Skin of body (tissue), 2 donors: ENCODE data around the gene PRKN. TPM values are rescaled to one million over a fixed set of nuclear protein-coding genes. Genes with fewer than 3 reads are reported as not detected.

Source experiments
- DNase-seq: peaks from one replicate; lab custom pipeline; 2025; lab: John Stamatoyannopoulos, UW
- total RNA-seq: library from RNA; depleted of rRNA; stranded (reverse); fragments of >200 nt; gene quantifications from one replicate; pipeline ENCODE4 v1.2.3, GENCODE V29; 2014

The PRKN gene
- total RNA-seq, 1 donor from 2014 or later = 5.2 TPM

DNA sequence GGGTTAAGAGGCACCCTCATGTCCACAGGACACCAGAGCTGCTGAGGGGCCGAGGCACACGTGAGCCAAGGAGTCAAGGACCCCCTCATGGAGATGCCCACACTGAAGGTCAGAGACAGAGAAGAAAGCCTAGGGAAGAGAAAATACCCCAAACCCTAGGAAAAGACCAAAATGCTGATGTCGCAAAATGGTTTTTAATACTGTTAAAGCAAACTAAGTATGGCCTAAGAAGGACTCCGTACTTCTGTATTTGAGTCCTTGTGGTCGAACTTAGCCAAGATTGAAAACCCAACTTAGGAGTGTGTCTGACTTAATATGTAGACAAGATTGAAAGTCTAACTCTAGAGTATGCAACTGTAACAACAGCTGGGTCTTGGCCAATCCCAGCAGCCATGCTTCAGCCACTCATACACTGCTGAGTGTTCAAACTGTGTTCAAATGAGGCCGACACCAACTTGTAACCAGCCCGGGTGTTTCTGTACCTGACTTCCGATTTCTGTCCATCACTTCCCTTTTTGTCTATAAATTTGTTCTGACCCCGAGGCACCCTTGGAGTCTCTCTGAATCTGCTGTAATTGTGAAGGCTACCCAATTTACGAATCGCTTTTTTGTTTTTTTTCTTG, 1361.2 kb downstream of the PRKN start:
- DNase-seq = no peak

DNA sequence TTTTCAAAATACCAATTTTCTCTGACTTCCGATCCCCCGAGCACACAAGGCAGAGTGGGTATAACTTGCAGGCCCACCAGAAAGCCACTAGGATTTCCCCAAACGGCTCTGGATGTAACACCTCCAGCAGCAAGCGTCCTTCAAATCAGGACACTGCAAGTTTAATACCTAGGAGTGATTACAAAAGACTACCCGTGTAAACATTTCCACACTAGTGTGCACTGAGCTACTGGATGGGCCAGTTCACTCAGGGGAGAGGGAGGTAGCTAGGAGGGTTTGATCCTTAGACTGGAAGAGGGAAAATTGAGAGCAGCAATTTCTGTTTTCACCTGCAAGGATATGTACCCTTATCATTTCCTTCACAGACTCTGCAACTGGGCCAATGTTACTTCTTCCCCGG, 1361.9 kb downstream of the PRKN start:
- DNase-seq = no peak

DNA sequence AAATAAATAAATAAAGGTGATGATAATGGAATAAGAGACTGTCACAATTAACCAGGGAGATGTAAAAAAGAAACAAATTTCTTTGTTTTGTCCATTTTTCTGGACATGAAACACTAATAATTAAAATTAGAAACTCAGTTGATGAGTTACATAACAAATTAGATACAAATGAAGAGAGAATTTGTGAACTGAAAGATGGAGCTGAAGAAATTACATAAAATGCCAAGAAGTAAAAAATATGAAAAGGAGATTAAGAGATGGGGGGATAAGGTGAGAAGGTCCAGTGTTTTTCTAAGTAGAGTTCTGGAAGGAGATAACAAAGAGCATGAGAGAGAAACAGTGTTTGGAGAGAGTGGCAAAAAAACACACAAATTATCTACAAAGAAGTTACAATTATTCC, 1364.3 kb downstream of the PRKN start:
- no peak for DNase-seq

DNA sequence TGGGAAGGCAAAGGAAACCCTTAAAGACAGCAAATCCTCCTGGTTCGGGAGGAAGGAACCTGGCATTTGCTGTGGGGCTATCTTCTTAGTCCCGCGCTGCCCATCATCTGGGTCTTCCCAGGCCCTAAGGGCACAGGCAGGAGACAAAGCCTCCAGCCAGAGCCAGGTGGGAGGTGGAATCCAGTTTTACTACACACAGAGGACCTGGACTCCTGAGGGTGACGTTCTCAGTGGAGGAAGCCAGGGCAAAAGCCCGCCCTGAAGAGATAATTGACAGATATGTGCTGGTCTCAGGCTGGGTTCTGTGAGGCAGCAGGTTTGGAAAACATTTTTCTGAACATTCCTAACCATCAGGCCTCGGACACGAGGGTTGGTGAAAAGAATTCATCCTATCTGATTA, 1365.3 kb downstream of the PRKN start:
- no peak for DNase-seq

DNA sequence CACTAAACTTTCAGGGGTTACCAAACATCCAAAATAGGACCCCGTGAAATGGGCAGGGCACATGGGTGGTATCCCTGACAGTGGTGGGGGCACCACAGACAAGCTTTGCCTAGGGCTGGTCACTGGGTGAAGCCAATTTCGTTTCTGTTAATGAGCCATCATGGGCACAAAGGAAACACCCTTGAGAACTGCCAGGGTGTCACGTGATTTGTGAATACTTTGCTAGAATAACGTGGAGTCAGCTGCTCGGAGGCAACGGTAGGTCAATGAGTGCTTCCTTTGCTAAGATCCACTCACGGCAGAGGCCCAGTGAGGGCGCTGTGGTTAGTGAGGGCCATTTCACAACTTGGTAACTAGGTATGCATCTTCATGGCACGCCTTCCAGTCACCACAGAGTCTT, 1366.0 kb downstream of the PRKN start:
- DNase-seq = no peak

DNA sequence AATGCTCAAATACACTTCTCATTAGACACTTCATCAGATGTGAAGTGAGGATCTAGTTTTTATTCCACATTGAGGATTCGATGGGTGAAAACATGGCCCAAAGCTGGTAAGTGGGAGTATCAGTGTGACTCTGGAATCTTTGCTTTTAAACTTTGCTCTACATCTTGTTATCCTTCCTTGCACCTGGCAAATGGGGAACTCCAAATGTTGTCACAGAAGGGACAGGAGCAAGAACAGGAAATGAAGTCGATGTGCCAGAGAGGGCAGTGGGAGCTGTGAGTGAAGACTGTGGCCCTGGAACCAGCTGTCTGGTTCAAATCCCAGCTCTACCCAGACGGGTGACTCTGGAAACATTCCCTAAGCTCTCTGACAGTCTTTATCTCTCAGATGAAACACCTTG, 1367.0 kb downstream of the PRKN start:
- no peak for DNase-seq

DNA sequence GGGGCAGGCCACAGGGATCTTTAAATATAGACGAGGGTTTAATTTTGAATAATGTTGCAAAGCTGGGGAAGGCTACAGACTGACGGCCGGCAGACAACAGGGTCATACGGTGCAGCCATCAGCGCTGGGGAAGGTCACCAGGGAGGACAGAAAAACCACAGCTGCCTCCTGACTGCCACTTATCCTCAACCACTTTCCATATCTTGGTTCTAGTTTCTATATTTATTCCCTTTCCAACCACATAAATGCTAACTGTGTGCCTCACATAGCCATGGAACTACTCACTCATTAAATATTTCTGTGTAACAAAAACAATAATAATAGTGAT, 1368.0 kb downstream of the PRKN start:
- no peak for DNase-seq

DNA sequence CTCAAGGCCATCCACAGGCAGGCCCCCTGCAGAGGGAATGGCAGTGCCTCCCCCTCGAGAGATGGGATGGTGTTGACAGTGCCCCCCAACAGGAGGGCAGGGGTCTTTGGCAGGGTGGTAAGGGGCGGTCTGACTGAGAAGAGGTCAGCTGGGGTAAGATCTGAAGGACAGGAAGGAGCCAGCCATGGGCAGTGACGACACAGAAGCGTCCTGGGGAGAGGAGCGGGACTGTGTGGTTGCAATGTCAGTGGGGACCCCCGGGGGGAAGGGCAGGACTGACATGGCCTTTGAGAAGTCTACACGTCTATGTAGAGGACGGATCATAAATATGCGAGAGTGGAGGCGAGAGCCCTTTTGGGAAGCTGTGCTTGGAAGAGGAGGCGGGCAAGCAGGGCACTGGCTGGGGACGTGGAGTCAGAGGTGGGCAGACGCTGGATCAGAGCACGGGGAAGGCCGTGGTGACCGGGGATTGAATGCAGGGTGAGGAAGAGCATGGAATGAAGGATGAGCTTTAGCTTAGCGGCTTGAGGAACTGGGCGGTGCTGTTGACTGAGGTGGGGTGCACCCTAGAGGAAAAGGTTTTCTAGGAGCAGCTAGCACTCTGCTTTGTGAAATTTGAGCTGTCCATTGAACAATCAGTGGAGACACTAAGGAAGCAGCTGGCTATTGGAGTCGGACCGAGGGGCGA, 1371.3 kb downstream of the PRKN start:
- DNase-seq = no peak

DNA sequence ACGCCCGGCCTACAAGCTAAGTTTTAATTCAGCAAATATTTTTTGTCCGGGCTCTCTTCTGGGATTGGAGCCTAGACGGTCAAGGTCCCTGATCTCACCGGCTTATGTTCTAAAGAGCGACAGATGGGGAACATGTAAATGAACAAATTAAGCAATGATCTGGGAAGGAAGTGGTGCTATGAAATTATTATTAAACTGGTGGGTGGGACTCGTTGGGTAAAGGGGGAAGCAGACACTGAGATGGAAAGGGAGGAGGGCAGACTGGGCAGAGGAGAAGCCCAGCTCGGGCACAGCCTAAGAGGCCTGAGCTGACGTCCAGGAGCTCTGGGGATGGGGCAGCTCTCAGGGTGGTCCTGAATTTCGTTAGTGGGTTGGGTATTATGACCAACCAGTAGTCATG, 1371.9 kb downstream of the PRKN start:
- no peak for DNase-seq

DNA sequence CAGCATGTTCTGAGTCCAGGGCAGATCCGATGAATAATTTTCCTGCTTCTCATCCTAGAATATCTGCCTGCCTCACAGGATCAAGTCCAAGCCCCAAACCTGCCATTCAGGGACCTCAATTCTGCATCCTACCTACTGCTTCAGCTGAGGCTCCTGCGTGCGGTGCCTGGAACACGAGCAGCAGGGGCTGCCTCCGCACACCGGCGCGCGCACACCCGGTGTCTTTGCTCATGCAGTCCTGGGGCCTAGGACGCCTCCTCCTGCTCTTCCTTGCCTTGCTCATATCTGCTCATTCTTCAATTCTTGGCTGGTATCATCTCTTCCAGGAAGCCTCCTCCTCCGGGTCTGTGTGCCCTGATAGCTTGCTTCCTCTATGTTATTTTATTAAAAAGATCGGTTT, 1372.6 kb downstream of the PRKN start:
- no peak for DNase-seq

DNA sequence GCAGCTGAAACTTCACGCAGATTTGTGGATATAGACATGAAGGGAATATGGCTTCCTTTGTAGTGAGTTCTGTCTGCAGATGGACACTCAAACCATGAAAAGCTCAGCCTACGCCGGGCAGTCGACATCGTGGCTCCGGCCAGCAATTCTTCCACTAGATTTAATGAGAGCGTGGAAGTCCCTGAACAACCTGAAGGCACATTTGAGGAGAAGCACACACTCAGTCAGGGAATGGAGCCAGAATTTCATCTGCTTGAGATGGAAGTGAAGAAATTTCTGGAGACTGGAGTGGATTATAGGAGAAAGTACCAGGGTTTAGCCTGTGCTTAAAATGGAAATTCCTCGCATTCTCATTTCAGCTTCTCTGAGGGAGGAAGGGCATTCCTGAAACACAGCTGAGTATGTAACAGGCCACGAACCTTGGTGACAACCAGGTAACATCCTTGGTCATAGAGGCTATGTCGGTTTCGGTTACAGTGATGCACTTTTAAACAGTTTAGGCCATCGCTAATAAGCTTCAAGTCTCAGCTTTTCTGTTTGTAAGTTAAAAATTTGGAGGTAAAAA, 1373.2 kb downstream of the PRKN start:
- no peak for DNase-seq

DNA sequence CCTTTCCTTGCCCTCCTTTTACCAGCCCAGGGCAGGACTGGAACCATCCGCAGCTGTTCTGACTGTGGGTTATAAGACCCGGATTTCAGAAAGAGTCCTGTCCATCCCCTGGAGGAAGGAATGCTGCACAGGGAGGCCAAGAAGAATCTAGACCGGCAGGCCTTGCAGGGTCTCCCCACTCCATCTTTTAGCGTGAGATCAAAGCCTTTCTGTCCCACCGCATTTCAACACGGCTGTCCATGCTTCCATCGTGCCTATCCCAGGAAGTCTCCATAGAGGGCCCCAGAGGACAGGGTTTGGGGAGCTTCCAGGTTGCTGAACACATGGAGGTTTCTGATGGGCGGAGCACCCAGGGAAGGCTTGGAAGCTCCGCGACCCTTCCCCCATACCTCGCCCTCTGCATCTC, 1374.4 kb downstream of the PRKN start:
- no peak for DNase-seq

DNA sequence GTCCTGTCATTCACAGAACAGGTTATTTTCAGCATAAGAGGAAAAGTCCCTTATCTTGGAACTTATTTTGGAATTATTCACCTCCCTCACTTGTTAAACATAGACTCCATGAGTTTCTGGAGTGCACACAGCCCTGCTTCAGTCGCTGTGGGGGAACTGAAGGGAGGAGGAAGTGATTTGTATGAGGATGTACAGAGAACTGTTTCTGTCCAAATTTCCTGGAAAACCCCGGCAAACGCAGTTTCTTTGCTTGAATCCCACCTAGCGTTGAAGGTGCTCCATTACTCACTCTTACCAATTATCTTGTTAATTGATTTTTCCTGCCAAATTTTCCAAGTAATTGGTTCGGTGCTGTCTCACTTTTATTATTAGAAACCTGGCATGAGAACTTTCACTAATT, 1375.7 kb downstream of the PRKN start:
- DNase-seq = no peak

DNA sequence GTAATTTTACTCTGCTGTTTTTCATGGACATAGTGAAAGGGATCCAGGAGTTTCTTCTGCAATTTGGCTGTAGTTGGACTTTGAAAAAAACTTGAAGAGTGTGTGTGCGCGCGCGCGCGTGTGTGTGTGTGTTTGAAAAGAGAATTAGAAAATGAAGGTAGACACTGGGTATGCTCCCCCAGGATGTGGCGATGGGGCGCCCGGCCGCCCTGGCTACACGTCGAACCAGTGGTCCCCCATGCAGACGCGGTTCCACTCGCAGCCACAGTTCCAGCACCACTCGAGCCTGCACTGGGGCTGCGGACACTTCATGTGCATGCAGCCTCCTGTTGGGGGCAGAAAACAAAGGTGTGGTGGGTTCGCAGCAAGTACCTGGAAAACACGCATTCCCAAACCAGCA, 1377.7 kb downstream of the PRKN start:
- no peak for DNase-seq

DNA sequence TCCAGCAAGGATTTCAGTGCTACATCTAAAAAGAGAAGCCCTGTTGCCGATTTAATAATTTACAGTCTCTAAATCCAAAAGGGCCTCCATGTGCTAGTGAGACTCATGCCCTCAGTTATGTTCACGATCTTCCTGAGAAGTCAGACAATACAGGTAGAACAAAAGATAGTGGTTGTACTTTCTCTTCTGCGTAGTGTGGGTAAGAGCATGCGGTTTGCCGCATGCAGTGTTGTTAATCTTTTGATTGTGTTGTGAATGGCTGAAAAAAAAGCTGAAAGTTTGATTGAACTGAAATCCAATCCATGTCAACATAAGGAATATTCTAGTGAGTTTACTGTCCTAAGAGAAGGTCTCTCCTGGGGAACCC, 1379.0 kb downstream of the PRKN start:
- DNase-seq = no peak

DNA sequence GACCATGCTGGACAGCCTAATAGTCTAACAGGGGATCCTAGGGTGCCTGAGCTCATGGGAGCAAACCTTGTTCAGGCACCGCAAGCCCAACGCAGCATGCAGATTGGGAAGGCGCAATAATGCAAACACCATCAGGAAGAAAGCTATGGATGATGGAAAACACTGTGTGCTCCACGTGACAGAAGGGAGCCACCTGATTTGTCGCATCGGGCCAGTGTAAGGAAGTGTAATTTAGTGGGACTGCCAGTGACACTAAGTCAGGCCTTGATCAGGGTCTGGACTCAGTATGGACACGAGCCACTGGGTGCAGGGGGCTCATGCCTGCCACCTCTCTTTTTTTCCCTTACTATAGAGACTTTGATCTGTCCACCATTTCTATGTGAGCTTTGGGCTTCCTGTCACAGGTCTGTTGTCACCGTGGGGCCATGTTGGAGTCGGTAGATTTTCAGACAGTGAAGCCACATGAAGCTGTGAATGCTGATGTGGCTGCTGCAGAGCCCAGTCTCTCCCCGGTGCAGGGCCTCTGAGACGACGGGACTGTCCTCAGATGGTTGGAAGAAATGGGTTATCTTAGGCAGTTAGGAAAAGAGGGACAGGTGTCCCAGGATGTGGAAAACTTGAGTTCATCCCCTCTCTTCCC, 1379.5 kb downstream of the PRKN start:
- DNase-seq = no peak

DNA sequence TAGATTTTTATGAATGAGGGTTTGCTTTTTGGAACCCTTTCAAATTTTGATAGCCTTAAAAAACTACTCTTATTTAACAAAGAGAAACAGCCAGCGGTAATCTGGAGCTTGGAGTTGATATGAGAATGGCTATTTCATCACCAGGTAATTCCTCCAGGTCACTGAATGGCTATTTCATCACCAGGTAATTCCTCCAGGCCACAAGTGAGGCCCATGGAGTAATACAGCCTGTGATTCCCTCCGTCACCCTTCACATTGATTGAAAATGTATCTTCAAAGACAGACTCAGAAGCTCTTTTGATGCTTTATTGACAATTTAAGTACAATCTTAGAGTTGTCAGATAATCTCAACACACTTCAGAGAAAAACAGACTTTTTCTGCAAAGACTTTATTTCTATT, 1380.4 kb downstream of the PRKN start:
- DNase-seq = no peak

DNA sequence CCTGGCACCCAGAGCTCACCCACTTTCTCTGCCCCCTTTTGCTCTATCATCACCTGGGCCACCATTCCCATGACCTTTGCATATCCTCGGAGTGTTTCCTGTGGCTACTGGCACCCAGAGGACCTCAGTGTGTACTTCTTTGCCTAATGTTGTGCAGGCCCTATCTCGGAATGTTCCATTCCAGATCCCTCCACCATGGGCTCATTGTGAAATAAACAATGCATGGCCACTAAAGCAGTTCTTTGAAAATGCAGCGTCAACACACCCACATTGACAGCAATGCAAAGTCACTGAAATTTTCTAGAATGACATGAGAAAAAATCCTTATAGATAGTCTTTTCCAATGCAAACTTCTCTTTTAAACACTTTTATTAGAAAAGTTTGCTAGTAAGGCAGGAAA, 1380.8 kb downstream of the PRKN start:
- no peak for DNase-seq

DNA sequence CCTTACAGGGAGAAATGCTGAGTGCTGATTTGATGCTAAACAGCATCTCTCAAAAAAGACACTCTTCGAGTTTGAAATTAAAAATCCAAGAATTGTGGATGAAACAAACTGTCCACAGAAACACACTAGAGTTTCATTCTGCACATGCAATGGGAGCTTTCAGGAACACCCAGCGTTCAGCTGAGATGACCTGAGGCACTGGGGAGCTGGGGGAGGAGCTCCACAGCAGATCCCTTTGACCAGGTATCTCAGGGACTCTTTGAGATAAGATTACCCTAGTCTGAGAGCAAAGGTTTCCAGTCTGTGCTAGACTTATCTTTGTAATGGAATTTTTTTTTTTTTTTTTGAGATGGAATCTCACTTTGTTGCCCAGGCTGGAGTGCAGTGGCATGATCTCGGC, 1382.9 kb downstream of the PRKN start:
- no peak for DNase-seq

DNA sequence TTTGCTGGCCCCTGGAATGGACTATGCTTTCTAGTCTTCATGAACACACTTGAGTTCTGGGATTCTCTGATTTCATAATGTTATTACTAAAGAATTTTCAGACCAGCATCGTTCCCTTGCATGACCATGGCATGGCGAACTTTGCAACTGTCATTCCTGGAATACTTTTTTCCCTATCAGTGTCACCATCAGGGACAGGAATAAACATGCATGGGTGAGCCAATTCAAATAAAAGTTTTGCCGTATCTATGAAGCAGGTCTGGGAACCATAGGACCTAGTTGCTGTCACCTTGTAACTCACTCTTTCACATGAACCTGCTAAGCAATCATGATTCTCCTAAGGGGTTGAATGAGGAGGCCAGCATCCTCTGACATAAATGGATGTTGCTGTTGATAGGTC, 1385.5 kb downstream of the PRKN start:
- no peak for DNase-seq

DNA sequence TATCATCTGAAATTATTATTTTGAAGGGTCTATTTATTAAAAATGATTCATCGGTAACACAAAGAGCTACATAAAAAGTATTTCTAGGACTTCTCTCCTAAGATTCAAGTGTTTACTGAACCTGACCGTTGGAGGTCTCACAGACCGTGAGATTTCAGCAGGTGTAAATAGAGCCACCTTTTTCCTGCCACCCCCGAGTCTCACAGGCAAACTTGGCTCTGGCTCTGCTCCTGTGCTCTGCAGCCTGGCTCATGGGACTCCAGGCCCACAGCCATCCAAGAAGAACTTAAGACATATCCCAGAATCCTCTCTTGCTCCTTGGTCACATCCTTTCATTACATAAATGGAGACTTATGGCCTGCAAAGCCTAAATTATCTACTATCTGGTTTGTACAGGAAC, 1385.9 kb downstream of the PRKN start:
- DNase-seq = no peak

DNA sequence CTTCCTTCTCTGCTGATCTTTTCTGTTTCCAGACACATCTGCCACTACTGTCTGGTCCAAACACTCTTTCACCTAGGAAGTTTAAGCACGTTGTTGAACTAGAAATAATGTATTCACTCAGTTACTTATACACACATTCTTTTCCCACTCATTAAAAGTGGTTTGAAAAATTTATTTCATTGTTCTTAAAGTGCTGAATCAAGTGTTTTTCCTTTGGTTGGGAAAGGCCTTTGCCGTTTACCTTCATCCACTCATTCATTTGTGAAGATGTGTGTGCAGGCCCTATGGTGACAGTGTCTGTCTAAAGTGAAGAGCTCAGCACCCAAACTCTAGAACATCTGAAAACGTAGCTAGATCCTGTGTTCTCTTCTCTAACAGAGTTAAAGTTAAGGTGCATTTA, 1389.6 kb downstream of the PRKN start:
- no peak for DNase-seq

DNA sequence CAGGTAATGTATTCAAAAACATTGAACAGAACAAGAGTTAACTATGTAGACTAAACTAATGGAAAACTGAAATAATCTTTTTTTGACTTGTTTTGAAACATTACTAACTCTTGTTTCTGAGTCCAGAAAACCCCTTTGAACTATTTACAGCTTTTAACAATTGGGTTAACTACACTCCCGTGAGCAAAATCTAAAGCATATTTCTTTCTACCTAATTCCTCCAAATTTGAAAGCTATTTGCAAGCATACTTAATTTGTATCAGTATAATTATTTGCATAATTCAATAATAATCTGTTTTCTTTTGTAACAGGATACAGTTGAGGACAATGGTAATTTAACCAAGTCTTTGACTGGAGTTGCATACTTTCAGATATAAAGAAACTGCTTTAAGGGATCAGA, 1391.1 kb downstream of the PRKN start:
- no peak for DNase-seq
